Chondrocyte (in vitro differentiated cells): Measurements from ENCODE around the gene XDH. TPM values are rescaled to one million over a fixed set of nuclear protein-coding genes. Genes with fewer than 3 reads are reported as not detected.

Source experiments
- DNase-seq: peaks from one replicate; pipeline ENCODE4 v3.0.0; 2021; ENCODE audit warnings: mixed read lengths, low spot score
- H3K27ac Mint-ChIP-seq: one replicate; pipeline ENCODE4 v1.8.0; 2021; ENCODE audit warnings: mild to moderate bottlenecking, moderate library complexity, mixed read lengths; ENCODE audit not compliant: unreplicated experiment
- H3K27me3 Mint-ChIP-seq: 2 replicates; pipeline ENCODE4 v1.8.0; 2021; ENCODE audit warnings: low read depth, mixed read lengths
- H3K36me3 Mint-ChIP-seq: 2 replicates; pipeline ENCODE4 v1.8.0; 2021; ENCODE audit warnings: low read depth, mixed read lengths
- H3K4me1 Mint-ChIP-seq: 2 replicates; pipeline ENCODE4 v1.8.0; 2021; ENCODE audit warnings: low read depth, mild to moderate bottlenecking, mixed read lengths
- H3K4me3 Mint-ChIP-seq: one replicate; pipeline ENCODE4 v1.8.0; 2021; ENCODE audit warnings: mild to moderate bottlenecking, moderate library complexity, mixed read lengths; ENCODE audit not compliant: unreplicated experiment
- H3K9me3 Mint-ChIP-seq: 2 replicates; pipeline ENCODE4 v1.8.0; 2021; ENCODE audit warnings: low read depth, mixed read lengths
- total RNA-seq: library from RNA; stranded (reverse); gene quantifications from 3 replicates; pipeline ENCODE4 v1.2.1, GENCODE V29; 2021
- TF ChIP-seq, protein P1 (sequence below): fragments of 200-600 bp; sonication (generic); IDR thresholded peaks from 2 replicates; pipeline ENCODE4 v1.5.0; 2021; ENCODE audit warnings: antibody characterized with exemption, mild to moderate bottlenecking, moderate library complexity

The XDH gene
- total RNA-seq, 1 donor from 2014 or later = 0.12 TPM

DNA sequence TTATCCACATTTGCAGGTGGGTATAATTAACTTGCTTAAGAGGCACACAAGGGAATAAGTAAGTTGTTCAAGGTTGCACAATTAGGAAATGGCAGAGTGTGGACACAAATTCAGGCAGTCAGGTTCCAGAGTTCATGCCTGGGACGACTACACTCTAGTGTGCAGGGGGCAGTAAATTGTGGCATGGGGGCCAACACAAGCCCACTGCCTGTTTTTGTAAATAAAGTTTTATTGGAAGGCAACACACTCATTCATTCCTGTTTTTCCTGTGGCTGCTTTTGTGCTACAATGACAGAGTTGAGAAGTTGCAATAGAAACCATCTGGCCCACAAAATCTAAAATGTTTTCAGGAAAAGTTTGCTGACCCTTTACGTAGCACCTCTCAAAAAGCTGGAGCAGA is 41.4 kb downstream of the XDH start:
- Mint-ChIP-seq H3K4me1 (no peaks in the 10 kb centered on the region), H3K36me3 (no peaks in the 10 kb centered on the region), H3K4me3 (no peak overlapping the region), H3K27ac (no peak overlapping the region), H3K9me3 (no peaks in the 10 kb centered on the region), H3K27me3 (no peaks in the 10 kb centered on the region)
- no peak for DNase-seq
- TF ChIP-seq, protein P1, sequence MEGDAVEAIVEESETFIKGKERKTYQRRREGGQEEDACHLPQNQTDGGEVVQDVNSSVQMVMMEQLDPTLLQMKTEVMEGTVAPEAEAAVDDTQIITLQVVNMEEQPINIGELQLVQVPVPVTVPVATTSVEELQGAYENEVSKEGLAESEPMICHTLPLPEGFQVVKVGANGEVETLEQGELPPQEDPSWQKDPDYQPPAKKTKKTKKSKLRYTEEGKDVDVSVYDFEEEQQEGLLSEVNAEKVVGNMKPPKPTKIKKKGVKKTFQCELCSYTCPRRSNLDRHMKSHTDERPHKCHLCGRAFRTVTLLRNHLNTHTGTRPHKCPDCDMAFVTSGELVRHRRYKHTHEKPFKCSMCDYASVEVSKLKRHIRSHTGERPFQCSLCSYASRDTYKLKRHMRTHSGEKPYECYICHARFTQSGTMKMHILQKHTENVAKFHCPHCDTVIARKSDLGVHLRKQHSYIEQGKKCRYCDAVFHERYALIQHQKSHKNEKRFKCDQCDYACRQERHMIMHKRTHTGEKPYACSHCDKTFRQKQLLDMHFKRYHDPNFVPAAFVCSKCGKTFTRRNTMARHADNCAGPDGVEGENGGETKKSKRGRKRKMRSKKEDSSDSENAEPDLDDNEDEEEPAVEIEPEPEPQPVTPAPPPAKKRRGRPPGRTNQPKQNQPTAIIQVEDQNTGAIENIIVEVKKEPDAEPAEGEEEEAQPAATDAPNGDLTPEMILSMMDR = no peak

DNA sequence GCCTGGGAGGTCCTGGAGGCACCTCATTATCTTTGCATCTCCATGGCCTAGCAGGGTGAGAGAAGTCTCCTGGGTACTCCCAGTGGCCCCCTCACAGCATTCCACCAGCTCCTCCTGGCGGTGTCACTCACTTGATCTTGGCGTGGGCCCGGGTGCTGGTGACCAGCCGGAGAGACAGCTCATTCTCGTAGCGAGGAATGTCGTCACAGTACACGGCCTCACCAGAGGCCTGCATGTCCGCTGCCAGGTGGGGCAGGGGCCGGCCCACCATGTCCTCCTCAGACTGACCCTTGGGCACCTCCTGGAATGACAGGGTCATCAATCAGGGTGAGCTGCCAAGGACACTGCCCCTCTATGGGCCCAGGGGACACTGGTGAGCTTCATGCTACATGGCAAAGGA is 42.4 kb downstream of the XDH start:
- no peak for DNase-seq
- no peak overlapping the region for H3K27ac Mint-ChIP-seq

DNA sequence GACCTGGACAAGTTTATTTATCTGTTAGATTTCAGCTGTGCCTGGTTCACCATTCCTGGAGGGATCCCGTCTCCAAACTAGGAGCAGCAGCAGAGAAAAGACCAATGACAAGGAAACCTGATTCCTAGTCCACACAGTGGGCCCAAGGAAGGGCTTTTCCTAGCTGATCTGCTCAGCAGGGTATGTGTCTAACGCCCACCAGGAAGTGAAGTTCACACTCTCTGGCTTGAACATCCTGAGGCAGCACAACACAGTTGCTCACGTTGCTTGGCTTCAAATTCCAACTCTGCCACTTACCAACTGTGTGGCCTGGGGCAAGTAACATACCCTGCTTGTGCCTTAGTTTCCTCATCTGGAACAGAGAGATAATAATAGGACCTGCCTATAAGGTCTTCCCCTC is 42.9 kb downstream of the XDH start:
- Mint-ChIP-seq H3K27me3 (no peaks in the 10 kb centered on the region), H3K4me1 (no peaks in the 10 kb centered on the region), H3K36me3 (no peaks in the 10 kb centered on the region), H3K4me3 (no peak overlapping the region), H3K9me3 (no peaks in the 10 kb centered on the region), H3K27ac (no peak overlapping the region)
- no peak for DNase-seq
- TF ChIP-seq, protein P1 = no peak

More for the DNA sequence above, 42.4 kb downstream of the XDH start:
- TF ChIP-seq, protein P1 = no peak
- Mint-ChIP-seq H3K27me3 (no peaks in the 10 kb centered on the region), H3K36me3 (no peaks in the 10 kb centered on the region), H3K4me3 (no peak overlapping the region), H3K4me1 (no peaks in the 10 kb centered on the region), H3K9me3 (no peaks in the 10 kb centered on the region)

DNA sequence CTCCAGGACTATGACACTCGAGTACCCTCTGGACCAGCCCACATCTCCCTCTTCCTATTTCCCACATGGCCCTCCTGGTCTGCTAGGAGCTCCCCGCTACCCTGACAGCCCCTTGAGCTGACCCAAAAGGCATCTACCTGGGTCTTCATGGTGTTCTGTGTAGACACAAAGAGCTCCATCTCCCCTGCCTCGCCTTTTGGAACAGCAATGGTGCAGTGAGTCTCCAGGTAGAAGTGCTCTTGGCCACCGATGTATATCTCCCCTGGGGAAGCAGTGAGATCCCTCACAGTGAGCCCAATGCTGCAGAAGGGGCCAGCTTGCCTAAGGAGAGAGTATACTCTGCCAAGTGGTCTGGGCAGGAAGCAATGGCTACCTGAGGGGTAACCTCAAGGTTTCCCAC is 47.8 kb downstream of the XDH start:
- no peaks in the 10 kb centered on the region for H3K36me3 Mint-ChIP-seq
- TF ChIP-seq, protein P1 = no peak
- no peak overlapping the region for H3K4me3 Mint-ChIP-seq
- no peak for DNase-seq
- H3K9me3 Mint-ChIP-seq = no peaks in the 10 kb centered on the region
- H3K4me1 Mint-ChIP-seq = no peaks in the 10 kb centered on the region
- H3K27me3 Mint-ChIP-seq = no peaks in the 10 kb centered on the region
- H3K27ac Mint-ChIP-seq = no peak overlapping the region

DNA sequence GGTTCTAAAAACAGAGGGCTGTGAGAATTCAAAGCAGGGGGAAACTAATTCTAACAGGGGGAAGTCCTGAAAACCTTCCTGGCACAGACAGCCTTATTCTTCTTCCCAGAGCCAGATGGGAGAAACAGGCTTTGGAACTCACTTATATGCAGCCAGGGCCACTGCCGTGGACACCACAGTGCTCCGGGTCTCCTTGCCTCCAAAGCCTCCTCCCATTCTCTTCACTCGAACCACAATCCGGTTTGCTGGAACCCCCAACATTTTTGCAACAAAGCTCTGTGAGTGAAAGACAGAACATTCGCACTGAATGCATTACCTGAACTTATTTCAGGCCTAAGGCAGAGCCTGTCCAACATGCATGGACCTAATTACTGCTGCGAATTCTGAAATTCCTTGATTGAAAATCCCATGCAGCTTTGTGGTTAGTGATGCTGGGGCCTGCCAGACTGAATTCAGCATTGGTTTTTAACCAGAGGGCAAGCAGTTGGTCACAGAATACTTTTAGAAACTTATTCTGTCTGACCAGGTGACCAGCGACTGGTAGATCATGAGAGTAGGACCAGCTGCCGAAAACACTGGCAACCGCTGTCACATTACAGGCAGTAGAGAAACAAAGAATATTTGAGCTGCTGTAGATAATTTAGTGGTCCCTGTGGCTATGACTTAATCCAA is 48.6 kb downstream of the XDH start:
- H3K9me3 Mint-ChIP-seq = no peaks in the 10 kb centered on the region
- H3K27ac Mint-ChIP-seq = no peak overlapping the region
- no peaks in the 10 kb centered on the region for H3K36me3 Mint-ChIP-seq
- no peak for DNase-seq
- H3K27me3 Mint-ChIP-seq = no peaks in the 10 kb centered on the region
- H3K4me1 Mint-ChIP-seq = no peaks in the 10 kb centered on the region
- TF ChIP-seq, protein P1 = no peak
- H3K4me3 Mint-ChIP-seq = no peak overlapping the region
